GM10847 (cell line): ENCODE data around the gene ZEB2.

Experiments
- POLR2A ChIP-seq: IDR thresholded peaks from 2 replicates; pipeline ENCODE4 v1.6.1; 2011; ENCODE audit not compliant: insufficient read length; ENCODE audit errors: extremely low read depth

ZEB2 gene

GRCh38 chr2:144390424-144391020 lies 129.4 kb downstream of the ZEB2 start:
- no peak for TF ChIP-seq POLR2A

DNA sequence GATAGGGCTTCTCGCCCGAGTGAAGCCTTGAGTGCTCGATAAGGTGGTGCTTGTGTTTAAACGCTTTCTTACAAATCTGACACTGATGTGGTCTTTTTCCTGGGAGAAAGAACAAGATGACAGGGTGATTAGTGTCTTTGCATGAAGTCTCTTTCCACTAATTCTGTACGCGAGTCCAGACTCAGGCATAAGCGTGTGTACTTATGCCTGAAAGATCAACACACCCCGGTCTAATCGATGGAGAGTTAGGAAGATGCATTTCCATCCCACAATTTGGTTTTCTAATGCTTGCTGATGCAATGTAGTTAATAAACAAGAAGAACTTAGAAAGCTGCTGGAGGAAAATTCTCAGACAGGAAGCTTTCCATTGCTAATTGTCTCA lies 130.0 kb downstream of the ZEB2 start:
- TF ChIP-seq POLR2A, result no peak

DNA sequence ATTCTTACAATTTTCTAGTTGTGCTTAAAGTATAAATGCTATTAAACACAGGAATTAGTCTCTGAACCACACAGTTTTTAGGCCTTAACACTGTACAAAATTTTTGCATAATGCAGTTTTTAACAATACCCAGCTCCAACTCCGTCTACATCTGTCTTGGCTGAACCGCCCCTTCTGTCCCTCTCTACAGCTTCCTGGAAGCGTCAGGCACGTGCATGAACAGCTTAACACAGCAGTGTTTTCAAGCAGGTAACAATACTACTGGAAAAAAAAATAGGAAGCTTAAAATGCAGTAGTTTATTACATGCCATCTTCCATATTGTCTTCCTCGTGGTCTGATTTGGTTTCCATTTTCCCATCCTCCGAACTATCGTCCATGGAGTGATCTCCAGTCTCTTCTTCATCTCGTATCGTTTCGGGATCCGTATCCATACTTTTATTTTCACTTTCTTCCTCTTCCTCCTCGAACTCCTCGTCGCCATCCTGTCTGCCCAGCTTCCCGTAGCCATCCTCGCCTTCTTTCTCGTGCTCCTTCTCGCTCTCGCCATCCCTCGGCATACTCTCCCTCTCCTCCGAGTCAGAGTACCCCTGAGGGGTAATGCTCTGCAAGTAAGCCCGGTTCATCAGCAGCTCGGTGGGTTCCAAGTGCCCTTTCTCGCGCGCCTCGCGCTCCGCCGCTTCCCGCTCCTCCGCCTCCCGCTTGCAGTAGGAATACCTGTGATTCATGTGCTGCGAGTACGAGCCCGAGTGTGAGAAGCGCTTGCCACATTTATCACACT lies 130.6 kb downstream of the ZEB2 start:
- no peak for TF ChIP-seq POLR2A

GRCh38 chr2:144385381-144385780 lies 134.5 kb downstream of the ZEB2 start:
- TF ChIP-seq POLR2A, result no peak

- no peak for TF ChIP-seq POLR2A
These were observed 136.3 kb downstream of the ZEB2 start for GRCh38 chr2:144383571-144384100.

DNA sequence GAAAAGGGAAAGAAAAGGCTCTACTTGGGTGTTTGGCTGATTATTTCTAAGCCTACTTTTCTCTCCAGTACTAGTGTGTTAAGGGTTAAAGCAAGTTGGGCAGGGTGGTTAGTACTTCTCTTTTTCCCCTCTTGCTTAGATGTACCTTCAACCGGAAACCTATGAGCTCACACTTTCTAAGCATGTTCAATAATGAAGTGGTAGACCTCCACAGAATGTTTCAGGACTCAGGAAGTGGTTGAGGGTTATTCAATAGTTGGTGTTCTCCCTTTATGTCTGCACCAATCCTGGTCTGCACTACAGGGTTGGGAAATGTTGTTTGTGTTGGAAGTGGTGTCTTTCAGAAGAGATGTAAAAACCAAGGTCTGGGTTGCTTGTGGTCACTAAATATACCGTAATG lies 137.1 kb downstream of the ZEB2 start:
- TF ChIP-seq POLR2A, result no peak

DNA sequence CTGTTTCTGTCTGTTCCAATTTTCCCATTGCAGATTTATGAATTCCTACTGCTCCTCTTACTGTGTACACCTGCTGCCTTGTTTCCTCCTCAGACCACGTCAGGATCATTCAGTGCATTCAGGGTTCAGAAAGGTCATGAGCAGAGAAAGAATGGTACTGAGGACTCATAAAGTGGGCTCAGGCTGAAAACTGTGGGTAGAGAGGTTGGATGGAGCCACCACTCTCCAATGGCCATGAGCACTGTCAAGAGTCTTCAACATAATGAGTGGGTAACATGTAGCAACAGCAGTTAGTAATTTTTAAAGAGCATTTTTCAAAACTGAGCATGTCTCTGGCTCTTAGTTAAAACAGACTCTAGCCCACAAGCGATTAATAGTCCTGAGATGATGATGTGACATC lies 138.2 kb downstream of the ZEB2 start:
- no peak for TF ChIP-seq POLR2A

DNA sequence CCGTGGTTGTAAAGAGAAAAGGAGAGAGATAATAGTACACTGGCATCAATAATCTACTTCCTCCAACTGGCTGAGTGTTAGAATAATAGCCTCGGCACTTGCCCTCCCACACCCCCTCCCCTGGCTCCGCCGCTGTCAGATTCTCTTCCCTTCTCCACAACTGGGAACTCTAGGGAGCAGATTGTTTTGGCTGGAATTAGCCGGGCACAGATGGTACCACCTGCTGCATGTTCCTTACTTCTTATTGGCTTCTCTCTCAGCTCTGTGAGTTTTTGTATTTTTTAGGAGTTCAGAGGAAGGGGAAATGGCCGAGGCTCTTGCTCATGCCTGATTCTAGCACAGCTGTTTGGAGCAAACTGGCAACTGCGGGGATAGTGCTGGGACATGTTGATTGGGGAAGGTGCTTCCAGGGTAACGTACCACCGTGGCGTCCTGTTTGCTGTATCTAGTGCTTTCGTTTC lies 140.0 kb downstream of the ZEB2 start:
- no peak for TF ChIP-seq POLR2A

DNA sequence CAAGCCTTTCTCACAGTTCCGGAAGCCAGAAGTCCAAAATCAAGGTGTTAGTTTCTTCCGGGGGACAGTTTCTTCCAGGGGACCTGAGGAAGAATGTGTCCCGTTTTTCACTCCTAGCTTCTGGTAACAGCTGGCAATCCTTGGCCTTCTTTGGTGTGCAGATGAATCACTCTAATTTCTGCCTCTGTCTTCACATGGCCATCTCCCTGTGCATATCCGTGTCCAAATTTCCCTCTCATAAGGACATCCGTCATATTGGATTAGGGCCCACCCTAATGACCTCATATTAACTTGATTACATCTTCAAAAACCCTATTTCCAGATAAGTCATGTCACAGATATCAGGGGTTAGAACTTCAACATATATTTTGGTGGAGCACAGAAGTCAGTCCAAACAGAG lies 141.4 kb downstream of the ZEB2 start:
- TF ChIP-seq POLR2A, result no peak

GRCh38 chr2:144377914-144378313 lies 142.0 kb downstream of the ZEB2 start:
- no peak for TF ChIP-seq POLR2A

GRCh38 chr2:144376926-144377325 lies 143.0 kb downstream of the ZEB2 start:
- TF ChIP-seq POLR2A, result no peak

DNA sequence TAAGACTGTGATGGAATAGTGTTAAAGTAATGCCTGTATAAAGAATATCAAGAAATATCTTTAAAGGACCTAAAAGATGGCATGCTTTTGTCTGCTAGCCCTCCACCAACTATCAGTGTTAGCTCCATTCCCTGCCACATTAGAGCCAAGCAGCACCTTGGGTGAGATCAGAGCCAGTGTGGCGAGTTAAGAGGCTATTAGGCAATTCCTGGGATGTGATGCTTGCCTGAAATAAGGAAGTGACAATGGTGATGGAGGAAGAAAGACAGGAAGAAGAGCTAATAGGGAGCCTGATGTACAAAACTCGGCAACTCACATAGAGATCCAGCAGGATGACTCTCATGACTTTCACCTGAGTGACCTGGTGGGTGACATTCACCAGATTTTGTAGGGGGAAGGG lies 143.5 kb downstream of the ZEB2 start:
- TF ChIP-seq POLR2A, result no peak

GRCh38 chr2:144374163-144374661 lies 145.7 kb downstream of the ZEB2 start:
- TF ChIP-seq POLR2A, result no peak

DNA sequence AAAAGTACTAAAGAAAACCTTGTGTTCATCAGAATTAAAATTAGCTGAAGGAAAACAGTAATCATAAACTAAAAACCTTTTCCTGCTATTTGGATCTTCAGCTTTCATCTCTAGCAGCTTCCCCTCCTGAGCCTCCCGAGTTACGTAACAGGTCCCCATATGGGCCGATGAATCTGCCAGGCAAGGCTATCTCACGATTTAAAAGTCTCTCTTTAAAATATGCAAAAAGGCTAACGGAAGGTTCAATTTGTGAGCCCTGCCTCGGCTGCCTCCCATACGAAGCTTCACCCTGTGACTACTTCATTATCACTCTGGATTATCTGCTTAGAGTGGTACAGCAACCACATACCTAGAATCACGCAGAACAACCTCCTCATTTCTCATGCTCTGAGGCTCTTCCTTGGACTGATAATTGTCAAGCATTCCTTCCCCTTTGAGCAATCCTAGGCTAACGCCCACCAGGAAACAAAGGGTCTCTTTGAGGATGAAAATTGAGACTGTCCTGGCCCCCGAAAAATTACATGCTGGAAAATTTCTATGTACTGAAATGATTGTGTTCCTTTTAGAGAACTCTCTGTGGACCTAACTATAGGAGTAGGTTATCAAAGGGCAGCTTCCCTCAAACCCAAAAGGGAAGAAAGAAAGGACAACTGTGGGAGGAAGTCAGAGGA lies 147.4 kb downstream of the ZEB2 start:
- TF ChIP-seq POLR2A, result no peak

- TF ChIP-seq POLR2A, result no peak
These were observed 148.9 kb downstream of the ZEB2 start for GRCh38 chr2:144370937-144371584.
